Tibial artery (tissue), 4 donors: Measurements from ENCODE around the gene TMOD2.

Experiments
- DNase-seq, 2 donors: peaks; one replicate each; pipeline ENCODE4 v3.0.0-alpha.2; 2019
- H3K27ac ChIP-seq, 2 donors: fragments of 200-600 bp; sonication (generic) in 1 of 2; 1 replicate in 1 of 2; 2 replicates in 1 of 2; pipeline ENCODE4 v1.5.1; 2018 to 2019; ENCODE audit warnings: mild to moderate bottlenecking in 1 of 2
- H3K27me3 ChIP-seq, 2 donors: fragments of 200-600 bp; sonication (generic) in 1 of 2; one replicate each; pipeline versions ENCODE4 v1.5.1 to v1.6.0; 2016 to 2019
- H3K36me3 ChIP-seq, 3 donors: fragments of 200-600 bp; sonication (generic) in 2 of 3; one replicate each; pipeline ENCODE4 v1.5.1; 2016 to 2019; ENCODE audit warnings: mild to moderate bottlenecking in 2 of 3
- H3K4me1 ChIP-seq, 4 donors: fragments of 200-600 bp; sonication (generic) in 2 of 4; 1 replicate in 3 of 4; 2 replicates in 1 of 4; pipeline ENCODE4 v1.5.1; 2016 to 2019
- H3K4me3 ChIP-seq, 2 donors: fragments of 200-600 bp; sonication (generic) in 1 of 2; 1 replicate in 1 of 2; 2 replicates in 1 of 2; pipeline ENCODE4 v1.5.1; 2018 to 2019; ENCODE audit warnings: mild to moderate bottlenecking in 2 of 2
- H3K9me3 ChIP-seq, 3 donors: fragments of 200-600 bp; sonication (generic) in 1 of 3; one replicate each; pipeline ENCODE4 v1.5.1; 2016 to 2019
- CTCF ChIP-seq, 2 experiments: fragments of 200-600 bp in 1 of 2; fragments of 450-650 bp in 1 of 2; IDR thresholded peaks; one replicate each; pipeline ENCODE4 v1.5.1; 2017 to 2019; ENCODE audit warnings: antibody characterized with exemption in 2 of 2, mild to moderate bottlenecking in 1 of 2, moderate library complexity in 1 of 2
- intact Hi-C: fragments of 100-400 bp; cut with DNase I; formaldehyde crosslinking; loops from one replicate; pipeline ENCODE4 v1.15.0; 2023; ENCODE audit warnings: low total_unique reads

The TMOD2 gene

GRCh38 chr15:51709031-51709430, 42.4 kb upstream of the TMOD2 start:
- no peak overlapping the region for H3K4me3 ChIP-seq
- no peaks in the 10 kb centered on the region for H3K36me3 ChIP-seq
- no peak overlapping the region for H3K27ac ChIP-seq
- TF ChIP-seq CTCF (IDR thresholded peaks at IDR 0.05): no peak
- H3K27me3 ChIP-seq: no peaks in the 10 kb centered on the region
- no peaks in the 10 kb centered on the region for H3K9me3 ChIP-seq
- intact Hi-C loops: no loop called here
- H3K4me1 ChIP-seq: no peaks in the 10 kb centered on the region
- DNase-seq: no peak

- no peak for TF ChIP-seq CTCF (IDR thresholded peaks at IDR 0.05)
- DNase-seq: no peak
- Histone ChIP-seq H3K4me3 (no peak overlapping the region), H3K27me3 (no peaks in the 10 kb centered on the region), H3K27ac (no peak overlapping the region), H3K36me3 (no peaks in the 10 kb centered on the region), H3K4me1 (no peaks in the 10 kb centered on the region), H3K9me3 (no peaks in the 10 kb centered on the region)
- intact Hi-C loops: no loop called here
These were observed 37.2 kb upstream of the TMOD2 start for GRCh38 chr15:51714162-51714561.

GRCh38 chr15:51714911-51715310, 36.5 kb upstream of the TMOD2 start:
- intact Hi-C loops: no loop called here
- no peak overlapping the region for H3K27ac ChIP-seq
- H3K4me3 ChIP-seq: no peak overlapping the region

GRCh38 chr15:51718219-51718618, 33.2 kb upstream of the TMOD2 start:
- Histone ChIP-seq H3K27ac (no peak overlapping the region), H3K27me3 (no peaks in the 10 kb centered on the region), H3K9me3 (no peaks in the 10 kb centered on the region), H3K36me3 (peaks cover 0 to 13% (median 5%) of the 10 kb centered on the region in 3 donors), H3K4me3 (no peak overlapping the region), H3K4me1 (no peaks in the 10 kb centered on the region)
- TF ChIP-seq CTCF (IDR thresholded peaks at IDR 0.05): no peak
- intact Hi-C loops: no loop called here
- DNase-seq: no peak

More at GRCh38 chr15:51714911-51715310, 36.5 kb upstream of the TMOD2 start:
- Histone ChIP-seq H3K4me1 (no peaks in the 10 kb centered on the region), H3K27me3 (no peaks in the 10 kb centered on the region), H3K36me3 (no peaks in the 10 kb centered on the region), H3K9me3 (no peaks in the 10 kb centered on the region)
- no peak for DNase-seq
- no peak for TF ChIP-seq CTCF (IDR thresholded peaks at IDR 0.05)

- no peak for TF ChIP-seq CTCF (IDR thresholded peaks at IDR 0.05)
- H3K27ac ChIP-seq: no peak overlapping the region
- intact Hi-C loops: no loop called here
- H3K9me3 ChIP-seq: no peaks in the 10 kb centered on the region
- H3K4me1 ChIP-seq: no peaks in the 10 kb centered on the region
- DNase-seq: no peak
- H3K4me3 ChIP-seq: no peak overlapping the region
- peaks cover 0 to 13% (median 5%) of the 10 kb centered on the region in 3 donors for H3K36me3 ChIP-seq
- no peaks in the 10 kb centered on the region for H3K27me3 ChIP-seq
These were observed 32.7 kb upstream of the TMOD2 start for GRCh38 chr15:51718746-51719145.
